Stomach smooth muscle (tissue), 2 donors: ENCODE measurements around the gene APPBP2.
"Not testable (repeated sequence)": the region's sequence is repeated elsewhere in the genome, so short reads cannot be mapped to it uniquely, and the experiment has no call there.

Experiments
- H3K27ac ChIP-seq: one replicate; pipeline ENCODE4 v1.7.0; 2013; ENCODE audit warnings: mild to moderate bottlenecking, low read length, inconsistent platforms
- H3K27me3 ChIP-seq, 2 donors: one replicate each; pipeline ENCODE4 v1.7.0; 2013; ENCODE audit warnings: low read length in 2 of 2; ENCODE audit not compliant: insufficient read depth in 2 of 2, control insufficient read depth in 1 of 2
- H3K36me3 ChIP-seq, 2 donors: one replicate each; pipeline ENCODE4 v1.7.0; 2013; ENCODE audit warnings: low read length in 2 of 2; ENCODE audit not compliant: control insufficient read depth in 2 of 2, insufficient read depth in 2 of 2
- H3K4me1 ChIP-seq: one replicate; pipeline ENCODE4 v1.7.0; 2013; ENCODE audit warnings: low read length; ENCODE audit not compliant: control insufficient read depth, insufficient read depth
- H3K4me3 ChIP-seq, 2 donors: one replicate each; pipeline ENCODE4 v1.7.0; 2013; ENCODE audit warnings: low read length in 2 of 2
- H3K9ac ChIP-seq, 2 donors: one replicate each; pipeline ENCODE4 v1.7.0; 2013; ENCODE audit warnings: low read length in 2 of 2, mild to moderate bottlenecking in 1 of 2
- H3K9me3 ChIP-seq, 2 donors: one replicate each; pipeline ENCODE4 v1.7.0; 2013; ENCODE audit warnings: low read length in 2 of 2; ENCODE audit not compliant: control insufficient read depth in 2 of 2
- donor health status: healthy.
- donor health status: Pancreatic carcinoma.

Gene APPBP2

GRCh38 chr17:60496041-60496440 is 30.0 kb downstream of the APPBP2 start:
- peaks cover 20 to 25% of the 10 kb centered on the region in 2 donors for H3K36me3 ChIP-seq
- no peaks in the 10 kb centered on the region for H3K9me3 ChIP-seq
- H3K27me3 ChIP-seq: no peaks in the 10 kb centered on the region
- no peak overlapping the region for H3K9ac ChIP-seq
- no peaks in the 10 kb centered on the region for H3K4me1 ChIP-seq
- no peak overlapping the region for H3K4me3 ChIP-seq
- no peak overlapping the region for H3K27ac ChIP-seq

- Histone ChIP-seq H3K4me1 (no peaks in the 10 kb centered on the region), H3K36me3 (peaks cover 20 to 26% of the 10 kb centered on the region in 2 donors), H3K27me3 (no peaks in the 10 kb centered on the region), H3K4me3 (no peak overlapping the region), H3K9ac (no peak overlapping the region), H3K9me3 (no peaks in the 10 kb centered on the region), H3K27ac (no peak overlapping the region)
These were observed 30.8 kb downstream of the APPBP2 start for GRCh38 chr17:60495260-60495659.

GRCh38 chr17:60493847-60494321 is 32.2 kb downstream of the APPBP2 start:
- H3K9ac ChIP-seq: no peak overlapping the region
- no peaks in the 10 kb centered on the region for H3K4me1 ChIP-seq
- no peaks in the 10 kb centered on the region for H3K27me3 ChIP-seq
- peaks cover 16 to 25% of the 10 kb centered on the region in 2 donors for H3K36me3 ChIP-seq
- H3K27ac ChIP-seq: no peak overlapping the region
- H3K9me3 ChIP-seq: no peaks in the 10 kb centered on the region
- H3K4me3 ChIP-seq: no peak overlapping the region

- Histone ChIP-seq H3K9me3 (no peaks in the 10 kb centered on the region), H3K36me3 (peaks cover 21 to 22% of the 10 kb centered on the region in 2 donors)
These were observed 34.3 kb downstream of the APPBP2 start for GRCh38 chr17:60491771-60492170.

GRCh38 chr17:60490594-60490993 is 35.4 kb downstream of the APPBP2 start:
- H3K4me1 ChIP-seq, H3K27ac ChIP-seq, H3K9ac ChIP-seq, H3K9me3 ChIP-seq, H3K27me3 ChIP-seq, H3K4me3 ChIP-seq: not testable (repeated sequence)
- H3K36me3 ChIP-seq: peaks cover 19 to 21% of the 10 kb centered on the region in 2 donors

More at GRCh38 chr17:60491771-60492170, 34.3 kb downstream of the APPBP2 start:
- no peak overlapping the region for H3K4me3 ChIP-seq
- no peak overlapping the region for H3K9ac ChIP-seq
- H3K27ac ChIP-seq: no peak overlapping the region
- no peaks in the 10 kb centered on the region for H3K4me1 ChIP-seq
- H3K27me3 ChIP-seq: no peaks in the 10 kb centered on the region

GRCh38 chr17:60481604-60482003 is 44.4 kb downstream of the APPBP2 start:
- no peak overlapping the region for H3K9ac ChIP-seq
- no peak overlapping the region for H3K4me3 ChIP-seq
- no peaks in the 10 kb centered on the region for H3K27me3 ChIP-seq
- H3K27ac ChIP-seq: no peak overlapping the region
- no peaks in the 10 kb centered on the region for H3K4me1 ChIP-seq
- peaks cover 0 to 3% of the 10 kb centered on the region in 2 donors for H3K36me3 ChIP-seq
- no peaks in the 10 kb centered on the region for H3K9me3 ChIP-seq

- Histone ChIP-seq H3K9me3 (no peaks in the 10 kb centered on the region), H3K27me3 (no peaks in the 10 kb centered on the region), H3K27ac (no peak overlapping the region), H3K4me1 (peaks cover 5% of the 10 kb centered on the region), H3K36me3 (peaks cover 0 to 5% of the 10 kb centered on the region in 2 donors), H3K4me3 (no peak overlapping the region), H3K9ac (no peak overlapping the region)
These were observed 52.3 kb downstream of the APPBP2 start for GRCh38 chr17:60473788-60474187.

- Histone ChIP-seq H3K9me3 (no peaks in the 10 kb centered on the region), H3K36me3 (peaks cover 0 to 5% of the 10 kb centered on the region in 2 donors), H3K27ac (no peak overlapping the region)
These were observed 53.6 kb downstream of the APPBP2 start for GRCh38 chr17:60472449-60472848.

GRCh38 chr17:60471451-60471850 is 54.6 kb downstream of the APPBP2 start:
- no peak overlapping the region for H3K27ac ChIP-seq

More at GRCh38 chr17:60472449-60472848, 53.6 kb downstream of the APPBP2 start:
- H3K4me1 ChIP-seq: peaks cover 5% of the 10 kb centered on the region
- no peaks in the 10 kb centered on the region for H3K27me3 ChIP-seq
- H3K4me3 ChIP-seq: no peak overlapping the region
- no peak overlapping the region for H3K9ac ChIP-seq

GRCh38 chr17:60468371-60468770 is 57.7 kb downstream of the APPBP2 start:
- H3K36me3 ChIP-seq: peaks cover 6 to 22% of the 10 kb centered on the region in 2 donors
- no peaks in the 10 kb centered on the region for H3K9me3 ChIP-seq
- H3K27ac ChIP-seq: no peak overlapping the region
- no peaks in the 10 kb centered on the region for H3K27me3 ChIP-seq
- H3K4me3 ChIP-seq: no peak overlapping the region
- H3K4me1 ChIP-seq: peaks cover 6% of the 10 kb centered on the region
- no peak overlapping the region for H3K9ac ChIP-seq

More at GRCh38 chr17:60471451-60471850, 54.6 kb downstream of the APPBP2 start:
- Histone ChIP-seq H3K4me3 (no peak overlapping the region), H3K9me3 (no peaks in the 10 kb centered on the region), H3K27me3 (no peaks in the 10 kb centered on the region), H3K9ac (no peak overlapping the region), H3K36me3 (peaks cover 0 to 5% of the 10 kb centered on the region in 2 donors), H3K4me1 (peaks cover 5% of the 10 kb centered on the region)

GRCh38 chr17:60464343-60464742 is 61.7 kb downstream of the APPBP2 start:
- Histone ChIP-seq H3K9ac (no peak overlapping the region), H3K4me3 (no peak overlapping the region), H3K36me3 (peaks cover 22 to 29% of the 10 kb centered on the region in 2 donors), H3K27me3 (no peaks in the 10 kb centered on the region), H3K9me3 (no peaks in the 10 kb centered on the region), H3K27ac (no peak overlapping the region), H3K4me1 (peaks cover 5% of the 10 kb centered on the region)
